ENCODE data around the gene FAM32A.

FAM32A gene

DNA sequence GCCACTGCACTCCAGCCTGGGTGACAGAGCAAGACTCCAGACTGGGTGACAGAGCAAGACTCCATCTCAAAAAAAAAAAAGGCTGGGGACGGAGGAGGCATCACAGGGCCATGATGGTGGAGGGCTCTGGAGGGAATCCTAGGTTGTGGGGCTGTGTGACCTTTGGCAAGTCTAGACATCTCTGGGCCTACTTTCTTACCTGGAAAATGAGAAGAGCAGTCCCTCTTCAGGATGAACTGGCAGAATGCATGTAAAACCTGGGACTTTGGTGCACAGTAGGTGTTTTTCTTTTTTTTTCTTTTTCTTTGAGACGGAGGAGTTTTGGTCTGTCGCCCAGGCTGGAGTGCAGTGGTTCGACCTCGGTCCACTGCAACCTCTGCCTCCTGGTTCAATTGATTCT lies 25.6 kb upstream of the FAM32A start:
- DNase-seq (ENCODE audit: low read depth, low spot score) = no peak
- H3K9me3 ChIP-seq (ENCODE audit: low read depth, low read length) = no peaks in the 10 kb centered on the region
- no peak overlapping the region for H3K4me3 ChIP-seq
- TF ChIP-seq FOXP2 (optimal IDR thresholded peaks at IDR 0.05; ENCODE audit: control extremely low read depth, extremely low read length, insufficient read depth) (no peak), POLR2AphosphoS5 (IDR thresholded peaks at IDR 0.05; ENCODE audit: borderline replicate concordance, low read depth, low read length) (no peak), EZH2 (IDR thresholded peaks at IDR 0.05) (no peak)
- H3K27ac ChIP-seq = no peak overlapping the region
- H3K9ac ChIP-seq (ENCODE audit: insufficient read length) = no peak overlapping the region
- no peaks in the 10 kb centered on the region for H3K36me3 ChIP-seq (ENCODE audit: insufficient read depth, low read length)

DNA sequence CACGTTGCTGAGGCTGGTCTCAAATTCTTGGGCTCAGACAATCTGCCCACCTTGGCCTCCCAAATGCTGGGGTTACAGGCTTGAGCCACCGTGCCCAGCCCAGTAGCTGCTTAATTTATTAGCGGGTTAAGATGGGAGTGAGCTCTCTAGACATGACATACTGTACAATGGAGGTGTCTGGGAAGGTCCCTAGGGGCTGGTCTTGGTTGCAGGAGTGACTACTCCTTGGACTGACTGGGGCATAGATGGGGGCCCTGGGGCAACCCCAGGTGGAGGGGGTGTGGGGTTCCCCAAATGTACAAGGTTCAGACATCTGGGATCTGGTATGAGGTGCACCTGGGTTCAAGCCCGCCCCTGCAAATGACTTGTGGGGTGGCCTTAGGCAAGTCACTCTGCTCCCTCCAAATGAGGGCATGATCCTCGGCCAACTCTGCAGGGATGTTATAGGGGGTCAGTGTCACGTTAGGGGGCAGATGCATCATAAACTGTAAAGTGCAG lies 24.7 kb upstream of the FAM32A start:
- Histone ChIP-seq H3K9ac (ENCODE audit: insufficient read length) (no peak overlapping the region), H3K9me3 (ENCODE audit: low read depth, low read length) (no peaks in the 10 kb centered on the region), H3K36me3 (ENCODE audit: insufficient read depth, low read length) (no peaks in the 10 kb centered on the region), H3K27ac (no peak overlapping the region), H3K4me3 (no peak overlapping the region)
- DNase-seq (ENCODE audit: low read depth, low spot score) = no peak
- TF ChIP-seq FOXP2 (optimal IDR thresholded peaks at IDR 0.05; ENCODE audit: control extremely low read depth, extremely low read length, insufficient read depth) (no peak), POLR2AphosphoS5 (IDR thresholded peaks at IDR 0.05; ENCODE audit: borderline replicate concordance, low read depth, low read length) (no peak), EZH2 (IDR thresholded peaks at IDR 0.05) (no peak)

DNA sequence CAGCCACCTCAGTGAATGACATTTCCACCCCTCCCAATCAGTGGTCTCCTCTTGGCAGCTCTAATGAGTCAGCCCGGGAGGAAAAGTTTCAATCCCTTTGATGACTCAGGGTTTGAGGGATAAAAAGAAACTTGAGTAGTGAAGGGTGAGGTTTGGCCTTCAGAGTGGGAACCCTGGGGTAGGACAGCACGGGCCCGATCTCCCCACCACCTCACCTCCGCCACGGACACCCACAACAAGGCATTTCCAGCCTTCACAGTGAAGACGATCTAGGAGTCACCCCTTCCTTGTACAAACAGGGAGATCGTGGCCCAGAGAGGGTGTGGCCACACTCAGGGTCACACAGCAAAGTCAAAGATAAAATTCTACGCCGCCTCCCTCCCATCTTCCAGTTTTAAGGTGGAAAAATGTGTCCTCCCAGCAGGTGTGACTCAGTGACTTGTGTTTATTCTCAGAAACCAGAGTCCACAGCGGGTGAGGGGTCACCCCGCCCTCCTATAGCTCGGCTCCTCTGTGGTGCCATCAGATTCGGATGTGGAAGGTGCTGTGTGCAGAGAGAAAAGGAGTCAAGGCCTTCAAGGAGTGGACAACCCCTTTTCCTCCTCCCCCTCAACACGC lies 24.2 kb upstream of the FAM32A start:
- H3K36me3 ChIP-seq (ENCODE audit: insufficient read depth, low read length) = no peaks in the 10 kb centered on the region
- no peak for DNase-seq (ENCODE audit: low read depth, low spot score)
- no peak overlapping the region for H3K27ac ChIP-seq
- no peak for TF ChIP-seq EZH2 (IDR thresholded peaks at IDR 0.05)
- no peak for TF ChIP-seq POLR2AphosphoS5 (IDR thresholded peaks at IDR 0.05; ENCODE audit: borderline replicate concordance, low read depth, low read length)
- TF ChIP-seq FOXP2 (optimal IDR thresholded peaks at IDR 0.05; ENCODE audit: control extremely low read depth, extremely low read length, insufficient read depth) = no peak
- no peak overlapping the region for H3K9ac ChIP-seq (ENCODE audit: insufficient read length)
- H3K4me3 ChIP-seq = no peak overlapping the region
- H3K9me3 ChIP-seq (ENCODE audit: low read depth, low read length) = no peaks in the 10 kb centered on the region

DNA sequence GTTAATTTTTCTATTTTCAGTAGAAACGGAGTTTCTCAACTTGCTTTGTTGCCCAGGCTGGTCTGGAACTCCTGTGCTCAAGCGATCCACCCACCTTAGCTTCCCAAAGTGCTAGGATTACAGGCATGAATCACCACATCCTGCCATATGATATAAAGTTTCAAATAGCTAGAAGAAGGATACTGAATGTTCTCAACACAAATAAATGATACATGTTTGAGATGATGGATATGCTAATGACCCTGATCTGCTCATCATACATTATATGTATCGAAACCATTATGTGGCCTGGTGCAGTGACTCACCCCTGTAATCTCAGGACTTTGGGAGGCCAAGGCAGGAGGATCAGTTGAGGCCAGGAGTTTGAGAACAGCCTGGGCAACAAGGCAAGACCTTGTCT lies 23.4 kb upstream of the FAM32A start:
- Histone ChIP-seq H3K9ac (ENCODE audit: insufficient read length) (no peak overlapping the region), H3K36me3 (ENCODE audit: insufficient read depth, low read length) (no peaks in the 10 kb centered on the region), H3K9me3 (ENCODE audit: low read depth, low read length) (no peaks in the 10 kb centered on the region), H3K4me3 (no peak overlapping the region), H3K27ac (no peak overlapping the region)
- no peak for DNase-seq (ENCODE audit: low read depth, low spot score)
- no peak for TF ChIP-seq POLR2AphosphoS5 (IDR thresholded peaks at IDR 0.05; ENCODE audit: borderline replicate concordance, low read depth, low read length)
- TF ChIP-seq FOXP2 (optimal IDR thresholded peaks at IDR 0.05; ENCODE audit: control extremely low read depth, extremely low read length, insufficient read depth) = no peak
- no peak for TF ChIP-seq EZH2 (IDR thresholded peaks at IDR 0.05)

DNA sequence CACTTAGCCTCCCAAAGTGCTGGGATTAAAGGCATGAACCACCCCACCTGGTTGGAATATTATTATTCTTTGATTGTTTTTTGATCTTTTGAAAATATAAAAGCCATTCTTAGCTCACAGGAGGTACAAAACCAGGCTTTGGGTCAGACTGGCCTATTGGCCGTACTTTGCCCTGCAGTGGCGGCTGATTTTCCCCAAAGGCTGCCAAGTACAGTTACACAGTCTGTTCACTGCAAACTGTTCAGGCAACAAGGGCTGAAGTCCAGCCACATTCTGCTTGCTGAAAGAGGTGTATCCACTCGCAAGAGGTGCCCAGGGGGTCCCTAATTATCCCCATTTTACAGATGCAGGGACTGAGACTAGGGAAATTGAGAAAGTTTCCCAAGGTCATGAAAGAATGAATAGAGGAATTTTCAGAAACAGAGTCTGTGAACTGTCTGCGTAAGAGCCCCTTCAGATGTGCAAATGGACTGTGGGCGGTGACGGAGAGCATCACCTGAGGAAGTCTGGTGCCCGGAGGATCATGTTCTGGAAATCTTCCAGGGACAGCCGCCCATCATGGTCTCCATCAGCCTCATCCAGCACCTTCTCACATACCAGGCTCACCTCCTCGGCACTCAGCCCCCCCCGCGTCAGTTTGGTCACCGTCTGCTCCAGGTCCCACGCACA lies 20.9 kb upstream of the FAM32A start:
- H3K36me3 ChIP-seq (ENCODE audit: insufficient read depth, low read length) = no peaks in the 10 kb centered on the region
- no peak overlapping the region for H3K27ac ChIP-seq
- TF ChIP-seq POLR2AphosphoS5 (IDR thresholded peaks at IDR 0.05; ENCODE audit: borderline replicate concordance, low read depth, low read length) (no peak), EZH2 (IDR thresholded peaks at IDR 0.05) (no peak), FOXP2 (optimal IDR thresholded peaks at IDR 0.05; ENCODE audit: control extremely low read depth, extremely low read length, insufficient read depth) (no peak)
- no peak overlapping the region for H3K9ac ChIP-seq (ENCODE audit: insufficient read length)
- H3K4me3 ChIP-seq = no peak overlapping the region
- DNase-seq (ENCODE audit: low read depth, low spot score) = no peak
- H3K9me3 ChIP-seq (ENCODE audit: low read depth, low read length) = no peaks in the 10 kb centered on the region

DNA sequence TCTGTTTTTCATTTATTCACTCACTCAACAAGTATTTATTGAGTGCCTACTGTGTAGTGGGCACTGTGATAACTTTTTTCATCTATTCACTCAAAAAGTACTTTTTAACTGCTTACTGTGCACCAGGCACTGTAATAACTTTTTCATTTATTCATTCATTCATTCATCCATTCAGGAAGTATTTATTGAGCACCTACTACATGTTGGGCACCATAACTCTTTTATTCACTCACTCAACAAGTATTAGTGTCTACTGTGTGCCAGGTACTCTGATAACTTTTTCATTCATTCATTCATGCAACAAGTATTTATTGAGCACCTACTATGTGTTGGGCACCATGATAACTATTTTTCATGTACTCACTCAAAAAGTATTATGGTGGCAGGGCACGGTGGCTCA lies 18.8 kb upstream of the FAM32A start:
- no peak overlapping the region for H3K4me3 ChIP-seq

DNA sequence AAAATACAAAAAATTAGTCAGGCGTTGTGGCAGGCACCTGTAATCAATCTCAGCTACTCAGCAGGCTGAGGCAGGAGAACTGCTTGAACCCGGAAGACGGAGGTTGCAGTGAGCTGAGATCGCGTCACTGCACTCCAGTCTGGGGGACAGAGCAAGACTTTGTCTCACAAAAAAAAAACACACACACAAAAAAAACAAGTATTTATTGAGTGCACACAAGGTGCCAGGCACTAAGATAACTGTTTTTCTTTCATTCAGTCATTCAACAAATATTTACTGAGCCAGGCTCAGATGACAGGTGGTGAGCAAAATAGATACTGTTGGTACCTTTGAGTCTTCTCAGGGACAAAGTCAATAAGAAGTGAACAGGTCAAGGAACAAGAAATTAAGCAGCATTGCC lies 18.2 kb upstream of the FAM32A start:
- Histone ChIP-seq H3K36me3 (ENCODE audit: insufficient read depth, low read length) (no peaks in the 10 kb centered on the region), H3K27ac (no peak overlapping the region), H3K4me3 (no peak overlapping the region), H3K9ac (ENCODE audit: insufficient read length) (no peak overlapping the region), H3K9me3 (ENCODE audit: low read depth, low read length) (no peaks in the 10 kb centered on the region)
- DNase-seq (ENCODE audit: low read depth, low spot score) = no peak
- TF ChIP-seq EZH2 (IDR thresholded peaks at IDR 0.05) (no peak), POLR2AphosphoS5 (IDR thresholded peaks at IDR 0.05; ENCODE audit: borderline replicate concordance, low read depth, low read length) (no peak), FOXP2 (optimal IDR thresholded peaks at IDR 0.05; ENCODE audit: control extremely low read depth, extremely low read length, insufficient read depth) (no peak)

More for the DNA sequence above, 18.8 kb upstream of the FAM32A start:
- TF ChIP-seq EZH2 (IDR thresholded peaks at IDR 0.05) = no peak
- TF ChIP-seq POLR2AphosphoS5 (IDR thresholded peaks at IDR 0.05; ENCODE audit: borderline replicate concordance, low read depth, low read length) = no peak
- no peak for DNase-seq (ENCODE audit: low read depth, low spot score)
- no peaks in the 10 kb centered on the region for H3K36me3 ChIP-seq (ENCODE audit: insufficient read depth, low read length)
- H3K27ac ChIP-seq = no peak overlapping the region
- no peaks in the 10 kb centered on the region for H3K9me3 ChIP-seq (ENCODE audit: low read depth, low read length)
- no peak overlapping the region for H3K9ac ChIP-seq (ENCODE audit: insufficient read length)

DNA sequence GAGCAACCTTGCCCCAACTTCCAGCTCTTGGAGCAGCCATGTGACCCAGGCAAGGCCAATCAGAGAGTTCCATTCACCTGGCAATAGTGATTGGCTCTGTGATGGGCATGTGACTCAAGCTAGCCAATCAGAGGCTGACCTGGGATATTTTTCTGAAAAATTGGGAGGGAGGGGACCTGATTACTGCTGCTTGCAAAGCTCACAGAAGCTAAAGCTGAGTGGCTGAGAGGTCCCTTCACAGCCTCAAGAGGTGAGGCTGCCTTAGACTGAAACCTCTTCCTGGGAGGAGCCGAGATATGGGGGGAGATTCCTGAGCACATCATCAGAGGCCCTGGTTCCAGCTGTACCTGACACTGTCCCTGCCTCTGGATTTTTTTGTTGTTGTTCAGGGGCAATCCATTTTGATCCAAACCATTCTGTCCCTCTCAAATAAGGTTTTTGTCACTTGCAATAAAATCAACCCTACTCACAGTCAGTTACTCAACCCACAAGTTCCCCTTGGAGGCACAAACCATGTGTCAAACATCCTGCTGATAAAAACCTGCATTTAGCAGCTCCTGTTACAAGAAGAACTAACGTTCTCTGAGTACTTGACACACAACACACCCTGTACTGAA lies 16.6 kb upstream of the FAM32A start:
- no peak for TF ChIP-seq EZH2 (IDR thresholded peaks at IDR 0.05)
- no peak for TF ChIP-seq FOXP2 (optimal IDR thresholded peaks at IDR 0.05; ENCODE audit: control extremely low read depth, extremely low read length, insufficient read depth)
- TF ChIP-seq POLR2AphosphoS5 (IDR thresholded peaks at IDR 0.05; ENCODE audit: borderline replicate concordance, low read depth, low read length) = no peak
- no peak overlapping the region for H3K4me3 ChIP-seq
- no peak for DNase-seq (ENCODE audit: low read depth, low spot score)

More for the DNA sequence above, 16.6 kb upstream of the FAM32A start:
- H3K27ac ChIP-seq = no peak overlapping the region
- no peak overlapping the region for H3K9ac ChIP-seq (ENCODE audit: insufficient read length)
- H3K36me3 ChIP-seq (ENCODE audit: insufficient read depth, low read length) = no peaks in the 10 kb centered on the region
- H3K9me3 ChIP-seq (ENCODE audit: low read depth, low read length) = no peaks in the 10 kb centered on the region

Data from SK-N-MC (cell line).